ENCODE measurements around the gene XK. TPM values are rescaled to one million over a fixed set of nuclear protein-coding genes. Genes with fewer than 3 reads are reported as not detected.

The XK gene
- total and polyA plus RNA-seq, 2 of the 4 experiments (the other 2 are of a cell fraction) = under 0.01 to 0.02 TPM

GRCh38 chrX:37666516-37666915 lies 19.1 kb upstream of the XK start:
- ATAC-seq (ENCODE audit: low read depth) (no peak), DNase-seq (no peak)
- no peak overlapping the region for H2AK9ac ChIP-seq (replicated peaks; ENCODE audit: low read depth, low read length, poor library complexity)
- no peak overlapping the region for H3K23ac ChIP-seq (ENCODE audit: low read depth, low read length)
- H3K4ac ChIP-seq (ENCODE audit: low read depth, low read length) = no peak overlapping the region
- H3K9me1 ChIP-seq (ENCODE audit: insufficient read depth, low read length) = no peaks in the 10 kb centered on the region
- CTCF ChIA-PET = no interaction called here
- no peaks in the 10 kb centered on the region for H3K9me3 ChIP-seq (ENCODE audit: control insufficient read depth, insufficient read depth, low read length)
- H2AFZ ChIP-seq (replicated peaks; ENCODE audit: low read length, poor library complexity) = no peak overlapping the region
- no peak overlapping the region for H4K91ac ChIP-seq (ENCODE audit: insufficient read depth, low read depth, low read length)
- in situ Hi-C loops (cut with MboI; ENCODE audit: low sequenced_read_pairs) = no loop called here
- intact Hi-C loops (cut with micrococcal nuclease) = no loop called here
- no peak overlapping the region for H3K4me3 ChIP-seq (ENCODE audit: insufficient read depth, low read depth, low read length)
- no TSS peak for BruUV-seq (replicated peaks)
- no peak overlapping the region for H3K56ac ChIP-seq (ENCODE audit: extremely low read depth, insufficient read depth, low read length)
- no peaks in the 10 kb centered on the region for H3K4me1 ChIP-seq (ENCODE audit: control insufficient read depth, insufficient read depth, low read length)
- H2AK5ac ChIP-seq (ENCODE audit: low read depth, low read length) = no peak overlapping the region
- peaks cover 4% of the 10 kb centered on the region for H3K27me3 ChIP-seq (ENCODE audit: control insufficient read depth, insufficient read depth, low read length)
- POLR2A ChIA-PET (ENCODE audit: unreplicated experiment) = no interaction called here
- TF ChIP-seq FOS (IDR thresholded peaks at IDR 0.05; ENCODE audit: low read depth, low read length) (no peak), RAD21 (IDR thresholded peaks at IDR 0.05; ENCODE audit: low read length) (no peak), SMC3 (IDR thresholded peaks at IDR 0.05; ENCODE audit: low read depth, low read length) (no peak), RCOR1 (IDR thresholded peaks at IDR 0.05; ENCODE audit: insufficient replicate concordance, low read length) (no peak), POLR2A (IDR thresholded peaks at IDR 0.05; ENCODE audit: low read depth, low read length) (no peak), USF2 (IDR thresholded peaks at IDR 0.05; ENCODE audit: low read depth, low read length) (no peak), RFX5 (IDR thresholded peaks at IDR 0.05; ENCODE audit: low read depth, low read length) (no peak), CEBPB (IDR thresholded peaks at IDR 0.05; ENCODE audit: low read depth, low read length) (no peak), MAFK (IDR thresholded peaks at IDR 0.05; ENCODE audit: low read depth, low read length) (no peak), NFE2L2 (IDR thresholded peaks at IDR 0.05; ENCODE audit: low read depth, low read length) (no peak), BHLHE40 (IDR thresholded peaks at IDR 0.05; ENCODE audit: low read depth, low read length) (no peak), MAZ (IDR thresholded peaks at IDR 0.05; ENCODE audit: borderline replicate concordance, low read depth, low read length) (no peak), MXI1 (IDR thresholded peaks at IDR 0.05; ENCODE audit: borderline replicate concordance, low read depth, low read length) (no peak), CHD1 (IDR thresholded peaks at IDR 0.05; ENCODE audit: low read depth, low read length) (no peak), ELK1 (IDR thresholded peaks at IDR 0.05; ENCODE audit: borderline replicate concordance, low read depth, low read length) (no peak), CTCF (conservative IDR thresholded peaks at IDR 0.05; ENCODE audit: low read depth, low read length) (no peak)
- no peak overlapping the region for H2BK5ac ChIP-seq (ENCODE audit: low read depth, low read length, poor library complexity, severe bottlenecking)
- dilution Hi-C loops (cut with HindIII; ENCODE audit: low sequenced_read_pairs, unreplicated experiment) = no loop called here
- no peak overlapping the region for H3K27ac ChIP-seq (ENCODE audit: insufficient read depth, low read length)
- no peaks in the 10 kb centered on the region for H4K20me1 ChIP-seq (ENCODE audit: insufficient read depth, low read length)
- H3K36me3 ChIP-seq (ENCODE audit: control insufficient read depth, insufficient read depth, low read length) = no peaks in the 10 kb centered on the region
- H2BK20ac ChIP-seq (ENCODE audit: low read depth, low read length) = no peak overlapping the region
- H3K9ac ChIP-seq (ENCODE audit: low read depth, low read length) = no peak overlapping the region
- H2BK120ac ChIP-seq (ENCODE audit: low read depth, low read length) = no peak overlapping the region
- no peak overlapping the region for H2BK15ac ChIP-seq (ENCODE audit: low read depth, low read length)
- no peak overlapping the region for H4K5ac ChIP-seq (ENCODE audit: low read depth, low read length)
- H3K18ac ChIP-seq (ENCODE audit: low read depth, low read length) = no peak overlapping the region
- no peak overlapping the region for H3K4me2 ChIP-seq (ENCODE audit: low read depth, low read length)
- no peak overlapping the region for H4K8ac ChIP-seq (ENCODE audit: low read depth in 2 of 2, low read length in 2 of 2)
- H3K14ac ChIP-seq (replicated peaks; ENCODE audit: low read depth, low read length) = no peak overlapping the region
- H3K79me1 ChIP-seq (ENCODE audit: low read depth in 1 of 2, low read length in 2 of 2) = no peaks in the 10 kb centered on the region
